NCI-H2196 treated with DMSO at 0.1 percent for 48 hours (cell line): Measurements from ENCODE around the gene ERCC2.

ENCODE experiments used
- DNase-seq: peaks from one replicate; lab custom pipeline; 2025; ENCODE audit not compliant: unreplicated experiment; lab: John Stamatoyannopoulos, UW

Gene ERCC2

DNA sequence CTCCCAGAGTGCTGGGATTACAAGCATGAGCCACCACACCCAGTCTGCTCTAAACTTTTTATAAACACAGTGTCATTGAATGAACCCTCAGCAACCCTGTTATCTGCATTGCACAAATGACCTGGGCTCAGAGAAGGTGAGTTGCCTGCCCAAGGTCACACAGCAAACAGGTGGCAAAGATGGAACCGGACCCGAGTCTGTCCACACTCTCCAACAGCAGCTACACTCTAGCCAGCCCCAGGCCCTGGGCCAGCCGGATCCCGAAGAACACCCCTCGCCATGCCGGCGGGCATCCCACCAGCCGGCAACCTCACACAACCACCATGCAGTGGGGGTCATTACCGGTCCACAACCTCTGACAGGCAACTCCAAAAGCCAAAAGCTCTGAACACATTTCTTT lies 14.5 kb downstream of the ERCC2 start:
- DNase-seq, result no peak

DNA sequence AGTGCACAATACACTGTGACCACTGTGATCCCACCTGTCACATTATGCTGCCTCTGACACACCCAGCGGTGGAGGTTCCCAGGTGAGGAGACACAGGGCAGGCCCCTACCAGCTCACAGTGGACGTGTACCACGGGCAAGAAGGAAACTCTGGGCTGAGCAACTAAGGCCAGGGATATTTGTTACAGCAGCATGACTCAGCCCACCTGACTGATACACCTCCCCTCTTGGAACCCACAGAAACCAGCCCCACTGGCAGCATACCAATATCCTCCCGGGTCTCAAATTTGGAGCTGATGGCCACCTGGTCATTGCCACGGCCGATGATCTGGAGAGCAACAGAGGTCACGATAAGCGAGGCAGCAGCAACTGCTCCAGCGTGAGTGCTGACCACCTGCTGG lies 15.0 kb downstream of the ERCC2 start:
- DNase-seq, result no peak

DNA sequence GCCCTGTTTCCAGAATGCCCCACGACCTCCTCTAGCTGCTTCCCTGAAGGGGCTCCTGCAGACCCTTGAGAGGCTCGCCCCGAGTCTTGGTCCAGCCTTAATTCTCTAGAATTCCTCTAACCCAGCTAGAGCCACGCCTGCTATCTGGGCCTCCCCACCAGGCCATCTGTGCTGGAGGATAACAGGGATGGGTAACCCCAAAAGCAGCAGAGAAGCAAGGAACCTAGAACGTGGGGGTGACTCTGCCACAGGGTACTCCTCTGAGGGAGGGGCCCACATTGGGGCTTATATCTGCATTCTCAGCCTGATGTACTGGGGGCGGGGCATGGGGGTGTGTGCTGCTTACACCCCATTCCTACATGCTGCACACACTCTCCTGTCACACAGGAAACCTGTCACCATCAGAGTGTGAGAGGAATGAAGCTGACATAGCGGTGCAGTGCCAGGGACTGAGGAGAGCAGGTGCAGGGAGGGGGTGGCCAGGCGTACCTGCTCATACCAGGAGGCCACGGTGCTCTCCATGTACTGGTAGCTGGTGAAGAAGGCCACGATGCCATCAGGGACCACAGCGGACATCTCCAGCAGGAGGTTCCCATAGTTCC lies 16.0 kb downstream of the ERCC2 start:
- no peak for DNase-seq

DNA sequence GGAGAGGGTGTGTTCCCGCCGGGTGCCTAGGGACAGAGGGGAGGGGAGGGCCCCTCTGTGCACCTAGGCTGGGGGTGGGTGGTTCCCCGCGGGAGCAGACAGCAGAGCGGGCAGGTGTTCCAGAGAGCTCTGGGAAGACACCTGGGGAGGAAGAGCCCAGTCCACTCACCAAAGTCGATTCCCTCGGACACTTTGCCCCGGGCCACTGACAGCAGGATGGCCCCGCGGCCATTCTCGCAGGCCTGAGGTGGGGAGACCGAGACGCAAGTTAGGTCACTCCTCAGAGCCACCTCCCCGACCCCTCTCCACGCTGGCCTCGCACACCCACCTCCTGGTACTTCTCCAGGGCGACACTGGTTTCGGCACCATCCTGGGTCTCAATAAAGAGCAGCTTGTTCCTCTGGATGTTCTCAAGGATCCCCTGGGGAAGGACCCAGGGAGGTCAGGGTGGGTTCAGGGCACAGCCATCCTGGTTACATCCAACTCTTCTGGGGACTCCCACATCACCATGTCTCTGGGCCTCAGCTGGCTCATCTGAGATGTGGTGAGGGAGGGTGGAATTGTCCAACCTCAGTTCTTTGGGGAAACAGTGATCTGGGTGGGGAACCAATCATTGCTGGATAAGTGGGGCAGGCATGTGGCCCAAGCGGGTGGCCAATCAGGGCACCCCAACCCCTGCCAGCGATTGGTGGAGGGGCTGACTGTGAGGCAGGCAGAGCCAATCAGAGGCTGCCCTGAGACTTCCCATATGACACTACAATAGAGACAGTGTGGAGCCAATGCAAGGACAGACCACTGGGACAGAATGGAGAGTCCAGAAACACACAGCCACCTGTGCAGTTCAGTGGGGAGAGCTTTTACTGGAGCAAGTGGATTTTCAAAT lies 17.2 kb downstream of the ERCC2 start:
- DNase-seq, result no peak

DNA sequence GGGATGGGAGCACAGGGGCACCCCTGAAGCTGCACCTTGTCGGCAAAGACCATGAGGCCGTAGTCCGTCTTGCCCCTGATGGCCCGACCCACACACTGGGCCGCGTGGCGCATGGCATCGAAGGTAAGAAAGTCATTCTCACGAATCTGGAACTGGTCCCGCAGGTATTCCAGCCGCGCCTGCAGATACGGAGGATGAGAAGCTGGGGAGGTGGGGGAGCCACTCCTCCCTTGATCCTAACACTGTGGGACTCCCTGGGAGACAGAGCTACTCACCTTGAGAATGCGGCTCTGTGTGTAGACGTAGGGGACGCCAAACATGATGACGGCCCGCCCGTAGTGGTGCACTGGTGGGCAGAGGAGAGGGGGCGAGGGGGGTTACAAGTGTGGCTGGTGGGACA lies 17.9 kb downstream of the ERCC2 start:
- DNase-seq, result no peak

DNA sequence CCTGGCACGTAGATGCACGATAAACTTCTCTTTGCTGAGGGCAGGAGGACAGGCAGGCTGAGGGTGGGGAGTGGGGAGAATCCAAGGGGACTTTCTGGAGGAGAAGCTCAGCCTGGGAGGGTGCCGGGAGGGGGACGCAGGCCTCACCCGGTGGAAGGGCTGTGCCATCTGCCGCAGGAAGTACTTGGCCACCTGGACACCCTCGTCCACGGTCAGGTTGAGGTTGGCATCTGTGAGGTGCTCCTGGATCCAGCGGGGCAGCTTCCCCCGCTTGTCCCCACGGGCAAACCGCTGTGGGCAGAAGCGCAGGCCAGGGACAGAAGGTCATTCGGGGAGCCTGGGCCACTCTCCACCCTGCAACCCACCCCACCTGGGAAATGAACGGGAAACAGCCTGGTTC lies 18.3 kb downstream of the ERCC2 start:
- no peak for DNase-seq

DNA sequence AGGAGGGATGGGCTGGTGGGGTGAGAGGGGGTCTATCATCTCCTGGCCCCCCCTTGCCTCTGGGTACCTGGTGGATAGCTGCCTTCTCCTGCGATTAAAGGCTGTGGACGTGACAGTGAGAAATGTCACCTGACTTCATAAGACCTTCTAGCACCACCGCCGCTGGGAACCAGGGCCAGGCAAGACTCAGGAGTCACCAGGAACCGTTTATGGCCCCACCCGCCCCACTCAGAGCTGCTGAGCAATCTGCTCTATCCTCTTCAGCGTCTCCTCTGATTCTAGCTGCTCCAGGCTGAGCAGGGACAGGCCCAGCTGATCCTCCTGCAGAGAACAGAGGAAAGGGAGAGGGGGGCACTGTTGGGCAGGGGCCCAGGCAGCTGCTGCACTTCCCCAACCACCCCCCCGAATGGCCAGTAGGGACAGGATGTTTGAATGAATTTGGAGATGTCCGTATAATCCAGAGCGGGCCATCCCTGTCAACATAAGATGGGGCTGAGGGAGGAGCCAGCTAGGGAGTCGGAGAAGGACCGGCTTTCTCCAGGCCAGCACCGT lies 18.9 kb downstream of the ERCC2 start:
- no peak for DNase-seq

DNA sequence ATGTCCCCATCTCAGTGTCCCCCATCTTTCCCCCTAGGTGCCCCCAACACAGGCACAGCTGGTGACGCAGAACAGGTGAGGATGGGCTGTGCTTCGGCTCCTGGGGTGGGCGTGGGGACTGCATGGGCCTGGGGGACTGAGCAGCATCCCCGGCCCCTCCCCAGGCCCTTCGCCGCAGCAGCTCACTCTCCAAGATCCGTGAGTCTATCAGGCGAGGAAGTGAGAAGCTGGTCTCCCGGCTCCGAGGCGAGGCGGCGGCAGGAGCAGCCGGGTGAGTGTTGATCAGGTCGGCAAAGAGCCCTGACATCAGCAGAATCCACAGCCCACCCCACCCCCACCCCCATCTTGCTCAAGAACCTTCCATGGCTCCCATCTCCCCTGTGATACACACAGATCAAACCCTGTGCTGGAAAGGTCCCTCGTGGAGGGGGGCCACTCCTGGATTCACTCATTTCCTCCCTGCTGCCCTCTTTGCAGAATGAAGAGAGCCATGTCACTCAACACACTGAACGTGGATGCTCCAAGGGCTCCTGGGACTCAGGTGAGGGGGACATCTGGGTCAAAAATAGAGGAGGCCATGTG lies 19.8 kb downstream of the ERCC2 start:
- no peak for DNase-seq

DNA sequence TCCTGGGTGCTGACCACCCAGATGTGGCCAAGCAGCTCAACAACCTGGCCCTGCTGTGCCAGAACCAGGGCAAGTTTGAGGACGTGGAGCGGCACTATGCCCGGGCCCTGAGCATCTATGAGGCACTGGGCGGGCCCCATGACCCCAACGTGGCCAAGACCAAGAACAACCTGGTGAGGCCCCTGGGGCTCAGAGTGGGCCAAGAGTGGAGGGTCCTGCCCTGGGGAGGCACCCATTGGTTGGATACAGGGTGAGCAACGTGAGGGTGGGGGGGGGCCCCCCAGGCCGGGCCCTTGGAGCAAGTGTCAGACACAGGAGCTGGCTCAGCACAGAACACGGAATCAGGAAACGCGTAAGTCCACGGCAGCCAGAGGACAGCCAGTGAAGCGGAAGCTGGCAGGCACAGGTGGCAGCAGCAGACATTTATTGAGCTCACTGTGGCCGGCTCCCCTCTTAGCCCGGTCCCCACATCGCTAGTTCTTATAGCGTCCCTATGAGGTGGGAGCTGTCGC lies 20.9 kb downstream of the ERCC2 start:
- no peak for DNase-seq

DNA sequence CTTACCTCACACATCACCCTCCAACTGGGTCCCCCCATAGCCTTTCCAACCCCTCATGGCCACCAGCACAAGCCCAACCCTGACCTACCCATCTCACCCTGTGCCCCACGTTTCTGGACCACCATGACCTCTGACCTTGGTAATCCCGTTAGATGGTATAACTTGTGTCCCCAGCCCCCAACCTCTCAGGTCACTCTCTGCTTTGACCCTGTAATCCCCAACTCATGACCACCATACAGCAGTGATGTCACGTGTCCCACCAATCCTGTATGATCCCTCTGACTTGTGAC lies 21.3 kb downstream of the ERCC2 start:
- no peak for DNase-seq

DNA sequence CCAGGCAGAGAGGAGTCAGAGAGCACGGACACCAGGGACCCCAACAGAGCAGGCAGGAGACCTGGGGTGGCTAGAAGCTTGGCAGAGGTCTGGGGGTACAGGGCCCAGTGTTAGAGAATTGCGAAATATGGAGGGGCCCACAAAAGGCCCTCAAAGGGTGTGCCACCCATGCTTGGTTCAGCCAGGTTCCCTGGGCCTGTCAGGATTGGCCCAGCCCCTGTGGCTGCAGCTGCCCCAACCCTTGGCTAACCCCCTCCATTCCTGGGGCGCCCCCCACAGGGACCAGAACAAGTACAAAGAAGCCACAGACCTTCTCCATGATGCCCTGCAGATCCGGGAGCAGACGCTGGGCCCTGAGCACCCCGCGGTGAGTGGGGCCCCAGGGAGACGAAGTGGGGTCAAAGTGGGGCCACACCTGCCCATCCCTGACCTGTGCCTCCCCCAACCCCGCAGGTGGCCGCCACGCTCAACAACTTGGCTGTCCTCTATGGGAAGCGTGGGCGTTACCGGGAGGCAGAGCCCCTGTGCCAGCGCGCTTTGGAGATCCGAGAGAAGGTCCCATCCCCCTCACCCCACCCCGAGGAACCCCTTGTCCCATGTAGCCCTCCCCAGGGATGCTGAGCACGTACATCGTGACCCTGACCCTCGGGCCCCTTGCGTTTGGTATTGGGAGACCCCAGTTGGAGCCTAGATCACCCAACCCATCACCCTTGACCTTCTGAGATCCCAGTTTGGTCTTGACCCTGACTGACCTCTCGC lies 21.8 kb downstream of the ERCC2 start:
- DNase-seq, result no peak

DNA sequence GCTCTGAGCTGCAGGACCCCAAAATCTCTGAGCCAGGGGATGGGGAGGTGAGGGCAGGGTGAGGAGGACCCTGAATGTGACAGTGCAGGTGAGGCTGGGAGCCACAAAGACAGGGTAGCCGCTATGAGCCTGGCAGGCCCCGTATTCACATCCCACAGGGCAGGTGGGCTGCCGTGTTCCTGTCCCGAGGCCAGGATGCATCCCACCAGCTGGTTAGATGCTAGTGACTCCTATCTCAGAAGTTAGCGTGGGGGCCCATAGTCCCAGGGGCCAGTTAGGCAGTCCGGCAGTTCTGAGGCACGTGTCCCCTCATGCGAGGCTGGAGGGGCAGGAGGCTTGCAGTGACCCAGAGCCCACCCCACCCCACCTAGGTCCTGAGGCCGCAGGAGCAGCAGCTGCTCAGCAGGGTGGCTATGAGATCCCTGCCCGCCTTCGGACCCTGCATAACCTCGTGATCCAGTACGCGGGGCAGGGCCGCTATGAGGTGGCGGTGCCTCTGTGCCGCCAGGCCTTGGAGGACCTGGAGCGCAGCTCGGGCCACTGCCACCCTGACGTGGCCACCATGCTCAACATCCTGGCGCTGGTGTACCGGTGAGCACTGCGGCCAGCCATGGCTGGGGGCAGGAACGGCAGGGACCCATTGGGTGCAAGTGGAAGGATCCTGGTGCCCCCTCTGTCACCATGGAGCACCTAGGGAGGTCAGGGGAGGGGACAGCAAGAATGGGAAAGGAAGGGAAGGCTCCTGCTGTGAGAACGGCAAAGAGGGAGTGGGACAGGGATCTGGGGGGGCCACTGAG lies 22.6 kb downstream of the ERCC2 start:
- DNase-seq, result no peak

DNA sequence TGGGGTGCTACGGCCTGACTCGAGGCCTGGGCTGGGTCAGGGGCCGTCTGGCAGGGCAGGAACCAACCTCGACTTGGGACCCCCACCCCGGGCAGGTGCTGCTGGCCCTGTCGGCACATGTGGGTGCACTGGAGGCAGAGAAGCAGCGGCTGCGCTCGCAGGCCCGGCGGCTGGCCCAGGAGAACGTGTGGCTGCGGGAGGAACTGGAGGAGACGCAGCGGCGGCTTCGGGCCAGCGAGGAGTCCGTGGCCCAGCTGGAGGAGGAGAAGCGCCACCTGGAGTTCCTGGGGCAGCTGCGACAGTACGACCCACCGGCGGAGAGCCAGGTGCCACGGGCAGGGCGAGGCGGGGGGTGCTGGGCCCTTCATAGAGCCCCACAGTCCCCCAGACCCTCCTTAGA lies 23.9 kb downstream of the ERCC2 start:
- no peak for DNase-seq

DNA sequence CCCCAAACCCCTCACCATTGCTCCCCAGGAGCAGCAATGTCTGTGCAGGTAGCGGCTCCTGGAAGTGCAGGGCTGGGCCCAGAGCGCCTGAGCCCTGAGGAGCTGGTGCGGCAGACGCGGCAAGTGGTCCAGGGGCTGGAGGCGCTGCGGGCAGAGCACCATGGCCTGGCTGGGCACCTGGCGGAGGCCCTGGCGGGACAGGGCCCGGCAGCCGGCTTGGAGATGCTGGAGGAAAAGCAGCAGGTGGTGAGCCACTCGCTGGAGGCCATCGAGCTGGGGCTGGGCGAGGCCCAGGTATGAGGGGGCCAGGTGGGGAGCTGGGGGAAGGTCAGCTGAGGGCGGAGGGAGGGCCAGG lies 24.9 kb downstream of the ERCC2 start:
- DNase-seq, result no peak

DNA sequence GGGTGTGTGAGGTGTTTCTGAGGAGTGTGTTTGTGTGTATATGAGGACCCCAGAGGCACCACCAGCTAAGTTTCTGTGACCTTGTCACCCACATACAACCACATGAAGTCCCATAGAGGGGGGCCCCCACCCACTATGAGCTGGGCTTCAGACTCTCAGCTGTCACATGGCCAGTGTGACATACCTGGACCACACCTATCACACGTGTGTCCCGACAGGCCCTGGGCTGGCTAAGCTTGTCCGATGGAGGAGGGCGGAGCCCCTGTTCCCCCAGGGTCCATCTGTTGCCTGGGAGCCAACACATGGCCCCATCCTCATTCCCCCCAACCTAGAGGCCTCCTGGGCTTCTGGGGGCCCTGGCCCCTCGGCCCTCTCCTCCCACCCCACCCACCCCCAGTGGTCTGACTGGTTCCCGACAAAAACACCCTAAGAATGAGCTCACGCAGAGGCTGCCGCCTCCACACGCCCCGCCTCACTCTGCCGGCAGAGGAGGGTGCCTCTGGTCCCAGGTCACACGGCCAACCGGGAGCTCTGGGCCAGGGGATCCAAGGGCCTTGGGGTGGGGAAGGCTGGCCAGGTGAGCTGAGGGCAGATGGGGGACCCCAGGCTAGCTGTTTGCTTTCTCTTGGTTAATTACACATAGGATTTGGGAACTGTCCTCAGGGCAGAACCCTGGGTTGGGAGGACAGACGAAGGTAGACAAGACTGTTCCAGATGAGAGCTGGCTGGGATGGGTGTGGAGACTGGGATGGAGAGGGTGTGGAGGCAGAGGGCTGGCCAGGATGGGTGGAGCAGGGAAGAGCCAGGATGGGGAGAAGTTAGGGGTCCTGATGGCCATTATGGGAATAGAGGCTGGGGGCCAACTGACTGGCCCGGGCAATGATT lies 25.5 kb downstream of the ERCC2 start:
- DNase-seq, result no peak

DNA sequence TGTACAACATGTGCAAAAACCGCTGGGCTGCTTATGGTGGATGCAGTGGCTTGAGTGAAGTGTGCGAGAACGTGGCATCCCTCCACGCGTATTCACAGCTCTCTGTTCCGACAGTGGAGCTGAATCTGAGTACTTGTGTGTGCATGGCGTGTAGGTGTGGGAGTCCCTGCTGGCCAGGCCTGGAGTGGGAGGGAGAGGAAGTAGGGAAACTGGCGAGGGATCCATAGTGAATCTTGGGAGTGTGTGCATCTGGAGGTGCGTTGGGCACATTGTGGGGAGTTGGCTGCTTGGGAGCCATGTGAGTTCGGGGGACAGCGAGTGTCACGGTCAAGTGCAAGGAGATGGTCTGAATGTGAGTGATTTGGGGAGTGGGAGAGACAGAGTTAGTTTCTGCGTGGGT lies 27.5 kb downstream of the ERCC2 start:
- DNase-seq, result no peak

DNA sequence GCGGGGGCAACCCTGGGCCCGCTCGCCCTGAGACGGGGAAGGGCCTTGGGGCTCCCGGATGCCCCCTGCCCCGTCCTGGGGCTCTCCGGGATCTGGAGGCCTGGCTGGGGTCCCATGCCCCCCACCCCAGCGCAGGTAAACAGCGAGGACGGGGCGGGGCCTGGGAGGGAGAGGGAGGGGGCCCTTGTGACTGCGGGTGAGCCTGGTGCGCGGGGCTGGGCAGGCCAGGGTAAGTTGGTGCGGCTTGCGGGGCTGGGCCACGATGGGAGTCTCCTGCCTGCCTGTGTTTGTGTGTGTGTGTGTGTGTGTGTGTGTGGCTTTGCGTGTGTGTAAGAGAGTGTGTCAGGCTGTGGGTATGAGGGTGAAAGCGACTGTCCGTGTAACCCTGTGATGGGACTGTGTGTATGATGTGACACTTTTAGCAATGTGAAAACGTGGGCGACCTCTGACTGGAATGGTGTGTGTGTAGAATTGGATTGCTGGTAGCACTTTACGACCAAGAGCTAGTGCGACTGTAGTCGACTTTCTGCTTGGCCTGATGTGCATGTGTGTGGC lies 29.4 kb downstream of the ERCC2 start:
- no peak for DNase-seq

DNA sequence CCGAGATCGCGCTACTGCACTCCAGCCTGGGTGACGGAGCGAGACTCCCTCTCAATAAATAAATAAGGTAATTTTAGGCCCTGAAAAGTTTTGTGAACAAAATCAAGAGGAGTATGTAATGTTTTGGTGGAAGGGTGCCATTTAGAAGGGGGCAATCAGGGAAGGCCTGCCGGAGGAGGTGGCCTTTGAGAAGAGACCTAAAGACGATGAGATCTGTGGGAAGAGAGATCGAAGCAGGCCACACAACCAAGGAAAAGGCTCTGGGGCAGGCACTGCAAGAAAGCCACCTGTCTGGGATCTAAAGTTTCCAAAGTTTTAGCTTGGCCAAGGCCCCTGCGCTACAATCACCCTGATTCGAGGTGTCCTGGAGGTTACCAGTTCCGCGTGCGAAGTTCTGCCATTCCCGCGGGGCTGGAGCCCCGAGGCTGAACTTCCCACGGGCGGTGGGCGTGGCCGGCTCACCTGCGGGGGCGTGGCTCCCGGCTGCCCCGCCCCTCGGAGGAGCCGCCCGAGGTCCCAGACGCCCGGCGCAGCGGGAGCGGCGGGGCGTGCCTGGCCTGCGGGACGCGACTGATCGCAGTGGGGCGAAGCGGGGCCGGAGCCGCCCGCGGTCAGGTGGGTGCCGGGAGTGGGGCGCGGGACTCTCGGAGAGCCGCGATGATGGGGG lies 30.0 kb downstream of the ERCC2 start, which contains the start of gene KLC3:
KLC3 (plus strand) TSS at position 519 of the 667 bp plus-strand sequence. CDS start 4,792 bp downstream, outside the sequence.
- DNase-seq, result peak; percentile 8

DNA sequence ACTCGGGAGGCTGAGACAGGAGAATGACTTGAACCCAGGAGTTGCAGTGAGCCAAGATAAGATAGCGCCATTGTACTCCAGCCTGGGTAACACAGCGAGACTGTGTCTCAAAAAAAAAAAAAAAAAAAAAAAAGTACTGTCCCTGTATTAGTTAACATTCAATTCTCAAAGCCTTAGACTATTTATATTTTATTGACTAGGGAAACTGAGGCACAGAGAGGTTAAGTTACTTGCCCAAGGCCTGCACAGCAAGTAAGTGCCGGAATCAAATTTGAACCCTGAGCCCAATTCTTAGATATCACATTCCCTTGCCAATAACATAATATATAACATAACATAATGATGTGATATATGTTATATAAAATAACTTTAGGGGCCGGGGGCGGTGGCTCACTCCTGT lies 30.7 kb downstream of the ERCC2 start:
- DNase-seq, result no peak
